Stimulated activated naive CD4-positive, alpha-beta T cell treated with Interleukin-2 at 50 U/mL for 16 hours (primary cell): Measurements from ENCODE around the gene TIPARP.
"Not testable (repeated sequence)": the region's sequence is repeated elsewhere in the genome, so short reads cannot be mapped to it uniquely, and the experiment has no call there.

ENCODE experiments used
- DNase-seq: peaks from one replicate; lab custom pipeline; 2025; lab: John Stamatoyannopoulos, UW

The TIPARP gene

DNA sequence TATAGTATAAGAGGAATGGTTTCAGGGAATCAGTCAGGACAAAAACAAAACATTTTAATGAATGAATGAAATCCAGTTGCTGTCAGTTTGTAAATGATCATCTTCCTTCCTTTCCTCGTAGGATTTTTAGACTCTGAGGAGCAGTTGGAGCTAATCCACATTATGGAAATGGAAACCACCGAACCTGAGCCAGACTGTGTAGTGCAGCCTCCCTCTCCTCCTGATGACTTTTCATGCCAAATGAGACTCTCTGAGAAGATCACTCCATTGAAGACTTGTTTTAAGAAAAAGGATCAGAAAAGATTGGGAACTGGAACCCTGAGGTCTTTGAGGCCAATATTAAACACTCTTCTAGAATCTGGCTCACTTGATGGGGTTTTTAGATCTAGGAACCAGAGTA is 3.1 kb downstream of the TIPARP start:
- DNase-seq, result no peak

DNA sequence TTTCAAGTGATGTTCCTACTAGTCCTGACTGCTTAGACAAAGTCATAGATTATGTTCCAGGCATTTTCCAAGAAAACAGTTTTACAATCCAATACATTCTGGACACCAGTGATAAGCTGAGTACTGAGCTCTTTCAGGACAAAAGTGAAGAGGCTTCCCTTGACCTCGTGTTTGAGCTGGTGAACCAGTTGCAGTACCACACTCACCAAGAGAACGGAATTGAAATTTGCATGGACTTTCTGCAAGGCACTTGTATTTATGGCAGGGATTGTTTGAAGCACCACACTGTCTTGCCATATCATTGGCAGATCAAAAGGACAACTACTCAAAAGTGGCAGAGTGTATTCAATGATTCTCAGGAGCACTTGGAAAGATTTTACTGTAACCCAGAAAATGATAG is 3.8 kb downstream of the TIPARP start:
- DNase-seq, result no peak

DNA sequence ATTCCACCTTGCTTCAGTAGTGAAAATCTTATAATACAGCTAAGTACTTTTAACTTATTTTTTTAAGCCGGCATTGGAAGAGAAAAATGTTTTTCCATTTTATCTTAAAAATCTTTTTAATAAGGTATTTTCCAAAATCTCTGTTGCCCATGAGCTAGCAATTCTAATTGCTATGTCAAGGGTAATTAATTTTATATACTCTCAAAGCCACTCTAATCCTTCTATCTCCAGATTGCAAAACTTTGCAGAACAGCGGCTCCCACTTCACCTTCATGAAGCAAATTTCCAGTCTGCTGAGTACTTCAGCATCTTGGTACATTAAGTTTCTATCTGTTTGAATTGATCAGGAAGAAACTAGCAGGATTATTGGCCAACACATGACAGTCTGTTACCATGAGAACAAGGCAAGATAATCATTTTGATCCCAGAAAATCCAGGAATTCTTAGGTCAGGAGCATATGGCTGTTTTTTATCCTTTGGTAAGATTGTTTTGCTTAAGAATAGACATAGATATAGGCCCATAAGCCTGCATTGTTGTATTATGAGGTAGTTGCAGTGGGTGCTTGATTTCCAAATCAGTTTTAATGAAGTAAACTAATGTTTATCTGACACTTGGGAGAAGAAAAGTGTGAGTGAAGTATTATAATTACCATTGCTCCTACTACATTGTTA is 6.0 kb downstream of the TIPARP start:
- no peak for DNase-seq

DNA sequence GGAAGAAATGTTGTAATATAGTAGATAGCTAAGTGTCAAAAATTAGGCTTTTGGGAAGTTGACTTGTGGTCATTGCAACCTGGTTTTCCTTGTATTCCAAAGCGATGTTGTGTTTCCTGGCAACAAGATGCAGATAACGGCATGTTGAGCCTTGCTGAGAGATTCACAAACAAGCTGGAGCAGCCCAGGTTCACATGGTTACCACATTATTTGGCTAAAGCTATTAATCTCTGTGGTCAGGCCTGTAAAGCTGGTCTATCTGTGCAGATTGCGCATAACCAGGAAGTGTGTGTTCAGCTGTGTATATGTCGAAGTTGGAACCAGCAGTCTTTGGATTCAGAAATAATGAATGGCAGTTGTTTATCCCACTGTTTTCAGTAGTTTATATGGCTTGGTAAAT is 6.6 kb downstream of the TIPARP start:
- no peak for DNase-seq

DNA sequence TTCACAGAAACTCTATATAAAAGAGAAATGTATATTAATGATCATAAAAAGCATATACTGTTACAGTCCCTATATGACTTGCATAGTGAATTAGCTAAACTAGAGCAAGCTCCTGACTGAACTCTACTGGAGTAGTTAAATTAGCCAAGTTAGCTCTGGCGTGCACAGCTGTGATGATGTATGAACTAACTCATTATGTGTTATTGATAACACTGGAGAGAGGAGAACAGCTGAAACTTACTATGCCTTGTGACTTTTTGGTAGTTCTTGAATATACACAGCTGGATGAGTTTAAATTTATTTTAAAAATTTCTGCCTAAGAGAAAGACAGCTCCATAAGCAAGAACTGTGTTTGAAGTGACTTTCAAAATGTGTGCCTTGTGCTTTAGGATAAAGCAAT is 8.1 kb downstream of the TIPARP start:
- DNase-seq, result no peak

DNA sequence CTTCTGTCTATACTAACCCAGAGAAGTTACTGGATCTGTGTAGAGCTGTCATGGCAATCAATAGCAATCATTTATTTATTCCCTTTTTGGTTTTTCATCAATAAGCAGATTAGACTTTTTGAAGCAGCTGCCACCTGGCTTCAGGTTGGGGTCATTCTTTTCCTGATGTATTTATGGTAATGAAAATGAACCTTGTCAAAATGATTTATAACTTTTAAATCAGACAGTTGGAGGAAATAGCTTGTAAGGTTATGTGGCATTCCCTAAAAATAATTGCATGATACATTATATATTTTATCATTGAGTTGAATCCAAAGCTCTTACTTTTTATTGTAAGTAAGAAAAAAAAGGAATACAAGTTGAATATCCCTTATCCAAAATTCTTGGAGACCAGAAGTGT is 8.6 kb downstream of the TIPARP start:
- DNase-seq, result no peak

DNA sequence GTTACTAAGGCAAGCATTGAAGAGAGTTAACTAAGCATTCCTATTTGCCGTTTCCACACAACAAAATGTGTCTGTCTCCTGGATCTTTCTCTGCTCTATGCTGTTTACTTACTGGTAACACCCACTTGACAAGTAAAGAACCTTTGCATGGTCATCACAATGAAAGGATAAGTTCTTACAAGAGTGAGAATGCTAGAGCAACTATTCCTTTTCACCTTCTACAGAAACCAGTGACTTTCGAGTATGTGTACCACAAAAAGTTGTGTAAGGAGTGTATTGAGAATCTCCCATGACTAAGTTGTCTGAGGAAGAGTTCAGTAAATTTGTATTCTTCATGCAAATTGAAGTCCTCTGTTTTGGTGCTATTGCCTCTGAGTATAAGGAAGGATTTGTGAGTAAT is 10.8 kb downstream of the TIPARP start:
- no peak for DNase-seq

DNA sequence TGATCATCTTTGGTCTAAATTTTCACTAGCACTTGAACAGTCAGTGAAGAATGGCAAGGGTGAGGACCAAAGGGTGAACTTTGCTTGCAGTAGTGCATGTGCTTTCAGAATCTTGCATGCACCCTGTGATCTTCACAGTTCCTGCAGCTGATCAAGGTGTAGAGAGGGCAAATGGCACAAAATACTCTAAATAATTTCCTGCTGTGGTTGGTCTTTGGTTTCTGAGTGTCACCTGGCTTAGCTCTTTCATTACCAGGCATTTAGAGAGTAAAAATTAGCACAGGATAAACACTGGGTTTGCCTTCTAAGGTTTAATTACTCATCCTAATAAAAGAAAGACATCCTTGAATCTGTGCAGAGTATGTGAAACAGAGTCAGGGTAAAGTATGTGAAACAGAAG is 11.4 kb downstream of the TIPARP start:
- no peak for DNase-seq

DNA sequence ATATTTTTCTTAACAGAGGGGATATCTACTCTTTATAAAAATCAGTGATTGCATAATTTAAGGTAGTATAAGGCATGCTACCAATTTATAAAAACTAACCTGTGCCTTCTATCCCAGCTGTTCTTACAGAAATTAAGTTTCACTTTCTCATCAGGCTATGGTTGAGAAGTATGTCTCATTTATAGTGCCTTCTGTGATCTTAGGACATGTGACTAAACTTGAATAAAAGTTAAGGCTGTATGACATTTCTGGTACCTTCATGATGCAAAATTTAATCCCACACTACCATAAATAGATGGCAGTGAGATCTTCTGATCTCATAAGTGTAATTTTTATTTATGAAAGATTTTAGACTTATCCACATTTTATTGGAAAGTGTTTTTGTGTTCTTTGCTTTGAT is 12.6 kb downstream of the TIPARP start:
- DNase-seq, result no peak

DNA sequence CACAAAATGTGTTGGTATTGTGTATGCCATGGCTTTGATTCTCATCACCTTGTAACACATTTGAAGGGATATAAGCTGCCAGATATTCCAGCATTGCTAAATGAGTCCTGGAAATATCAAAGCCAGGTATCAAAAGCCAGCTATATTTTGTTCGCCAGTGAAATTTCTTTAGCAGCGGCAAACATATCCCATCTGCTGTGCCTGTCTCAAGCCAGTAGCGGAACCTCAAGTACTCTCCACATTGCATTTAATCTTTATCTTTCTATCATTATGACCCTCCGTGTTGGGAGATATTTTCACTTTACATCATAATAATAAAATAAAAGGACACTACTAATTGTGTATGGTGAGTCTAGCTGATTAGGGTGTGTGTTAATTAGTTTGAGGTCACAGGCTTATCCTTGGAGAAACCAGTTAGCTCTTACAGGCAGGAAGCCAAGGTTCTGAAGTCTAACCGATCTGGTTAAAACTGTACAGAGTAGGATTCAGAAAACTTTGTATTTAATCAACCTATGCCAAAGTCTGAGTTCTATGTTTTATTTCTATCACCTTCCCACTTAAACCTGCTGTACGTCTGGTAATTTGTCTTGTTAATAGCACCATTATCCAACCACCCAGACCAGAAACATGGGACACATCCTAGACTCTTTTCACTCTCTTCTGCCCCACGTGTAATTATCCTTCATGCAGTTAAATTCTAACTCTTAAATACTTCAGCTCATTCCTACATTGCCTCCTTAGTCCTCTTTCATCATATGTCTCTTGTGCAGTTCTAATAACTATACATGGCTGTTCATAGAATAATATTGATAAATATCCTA is 14.5 kb downstream of the TIPARP start:
- DNase-seq, result no peak

DNA sequence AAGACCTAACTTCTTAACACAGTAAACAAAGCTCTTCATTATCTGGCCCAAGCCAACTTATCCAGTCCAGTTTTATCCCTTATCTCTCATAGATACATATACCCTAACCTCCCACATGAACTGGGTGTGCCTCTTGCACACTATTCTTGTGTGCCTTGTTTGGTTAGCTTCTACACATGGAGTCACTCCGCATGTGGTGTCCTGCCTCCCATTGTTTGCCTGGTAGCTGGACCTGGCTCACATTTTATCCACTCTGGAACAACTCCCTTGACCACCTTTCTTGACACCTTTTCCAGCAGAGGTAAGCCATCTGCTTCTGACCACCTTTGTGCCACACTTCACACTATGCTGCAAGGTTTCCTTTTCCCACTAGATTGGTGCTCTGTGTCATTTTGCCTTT is 15.2 kb downstream of the TIPARP start:
- no peak for DNase-seq

DNA sequence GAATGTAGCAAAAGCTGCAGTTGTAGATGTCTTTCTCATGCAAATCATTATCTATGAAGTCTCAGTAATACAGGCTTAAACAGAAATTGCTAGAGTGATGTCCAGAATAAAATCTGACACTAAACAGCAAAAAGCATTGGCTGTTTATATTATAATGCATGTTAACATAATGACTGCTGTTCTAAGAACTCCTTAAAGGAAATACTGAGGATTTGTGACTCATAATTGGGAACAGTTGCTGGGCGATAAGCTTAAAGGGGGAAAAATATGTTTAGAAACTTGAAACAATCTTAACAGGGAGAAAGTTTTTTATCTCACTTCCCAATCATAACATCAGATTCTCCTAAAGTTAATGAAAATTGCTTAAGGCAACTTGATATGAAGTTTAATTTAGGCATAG is 17.5 kb downstream of the TIPARP start:
- DNase-seq, result no peak

DNA sequence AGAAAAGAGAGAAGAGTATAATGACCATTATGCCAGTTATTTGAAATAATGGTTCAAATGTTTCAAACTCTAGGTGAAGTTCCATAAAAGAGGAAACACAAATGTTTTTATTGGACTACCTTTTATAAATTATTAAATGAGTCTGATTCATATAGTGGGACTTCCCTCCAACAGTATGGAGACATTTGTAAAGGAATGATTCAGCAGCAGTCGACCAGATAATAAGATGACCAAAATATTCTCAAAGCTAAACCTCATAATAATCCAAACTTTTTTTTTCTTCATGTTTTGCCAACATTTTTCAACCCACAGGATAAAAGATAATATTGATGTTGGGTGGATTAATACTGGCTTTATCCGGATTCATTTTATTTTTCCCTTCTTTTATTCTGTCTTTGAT is 18.8 kb downstream of the TIPARP start:
- DNase-seq, result no peak

DNA sequence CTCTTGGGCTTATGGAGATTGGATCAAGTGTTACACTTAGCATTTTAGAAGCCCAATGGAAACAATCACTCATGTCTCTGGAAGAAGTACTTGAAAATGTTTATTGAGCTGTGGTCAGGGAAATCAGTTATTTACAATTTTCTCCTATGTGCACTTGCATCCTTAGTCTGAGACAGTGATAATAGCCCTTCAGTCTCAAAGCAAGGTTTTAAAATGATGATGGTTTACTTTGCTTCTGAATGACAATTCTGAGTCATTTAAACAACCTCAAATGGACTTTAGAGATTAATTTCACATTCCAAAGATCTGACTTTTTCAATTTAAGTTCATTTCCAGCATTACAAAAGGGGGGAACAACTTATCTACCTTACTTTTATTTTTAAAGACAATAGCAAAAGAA is 20.1 kb downstream of the TIPARP start:
- no peak for DNase-seq

DNA sequence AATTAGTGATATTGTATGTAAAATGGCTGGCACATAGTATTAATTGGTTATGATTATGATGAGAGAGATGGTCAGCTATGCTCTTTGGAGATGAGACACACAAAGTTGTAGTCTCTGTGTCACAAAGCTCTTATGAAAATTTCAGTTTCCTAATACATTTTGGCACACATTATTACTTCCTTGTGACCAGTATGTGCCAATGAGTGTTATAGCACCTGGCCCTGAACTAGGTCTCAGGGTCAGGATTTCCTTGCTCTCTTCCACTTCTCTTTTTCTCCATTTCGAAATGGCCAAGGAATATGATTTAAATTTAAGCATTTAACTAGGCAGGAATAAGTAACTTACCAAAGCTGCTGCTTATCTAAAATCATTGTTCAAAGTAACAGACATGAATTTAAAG is 28.0 kb downstream of the TIPARP start:
- DNase-seq, result no peak

DNA sequence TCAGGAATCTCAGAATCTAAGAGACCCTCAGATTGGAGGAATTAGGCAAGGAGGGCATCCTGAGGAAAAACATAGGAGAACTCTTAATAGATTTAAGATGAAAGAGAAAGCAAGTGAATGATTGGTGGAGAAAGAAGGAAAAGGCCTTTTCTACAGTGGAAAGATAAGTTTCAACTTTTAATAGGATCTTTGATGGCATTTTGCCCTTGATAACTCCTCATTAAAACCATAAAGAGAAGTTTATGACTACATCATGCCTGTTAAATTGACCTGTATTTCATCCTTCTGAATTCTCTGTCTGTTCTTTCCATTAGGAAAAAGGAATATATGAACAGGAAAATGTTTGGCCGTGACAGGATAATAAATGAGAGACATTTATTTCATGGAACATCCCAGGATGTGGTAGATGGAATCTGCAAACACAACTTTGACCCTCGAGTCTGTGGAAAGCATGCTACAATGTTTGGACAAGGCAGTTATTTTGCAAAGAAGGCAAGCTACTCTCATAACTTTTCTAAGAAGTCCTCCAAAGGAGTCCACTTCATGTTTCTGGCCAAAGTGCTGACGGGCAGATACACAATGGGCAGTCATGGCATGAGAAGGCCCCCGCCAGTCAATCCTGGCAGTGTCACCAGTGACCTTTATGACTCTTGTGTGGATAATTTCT is 30.1 kb downstream of the TIPARP start:
- no peak for DNase-seq

DNA sequence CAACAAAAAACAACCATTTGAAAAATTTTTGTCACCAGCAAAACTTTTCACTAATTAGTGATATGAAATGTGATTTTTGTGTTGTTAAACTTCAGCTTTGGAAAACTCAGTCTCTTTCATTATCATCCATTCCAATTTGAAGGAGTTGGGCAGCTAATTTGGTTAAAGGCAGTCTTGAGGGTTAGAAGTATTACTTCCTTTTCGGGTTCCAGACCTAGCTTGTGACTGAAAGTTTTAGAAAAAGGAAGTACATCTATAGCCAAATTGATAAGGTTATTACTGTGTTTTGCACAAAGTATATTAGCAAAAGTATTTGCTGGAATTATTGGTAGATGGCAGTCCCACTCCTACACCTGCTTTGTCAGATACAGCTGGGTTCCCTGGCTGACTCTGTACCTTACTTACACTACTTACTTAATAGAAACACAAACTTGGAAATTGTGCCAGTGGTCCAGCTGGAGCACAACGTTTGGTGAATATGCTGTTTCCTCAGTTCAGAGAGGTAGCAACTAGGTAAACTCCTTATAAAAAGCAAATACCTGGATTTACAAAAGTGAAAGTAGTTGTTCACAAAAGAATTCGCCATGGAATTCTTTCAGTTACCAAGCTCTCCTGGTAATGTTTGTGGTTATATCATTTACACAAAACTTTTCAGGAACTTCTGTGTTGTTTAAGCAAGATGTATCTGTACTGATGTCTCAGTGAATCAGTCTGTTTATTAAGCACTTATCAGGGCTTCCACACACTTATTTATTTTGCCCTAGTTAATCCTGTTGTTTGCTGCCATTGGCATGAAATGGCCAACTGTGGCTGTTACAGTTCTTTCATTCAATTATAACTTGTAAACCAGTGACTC is 31.6 kb downstream of the TIPARP start:
- DNase-seq, result no peak

DNA sequence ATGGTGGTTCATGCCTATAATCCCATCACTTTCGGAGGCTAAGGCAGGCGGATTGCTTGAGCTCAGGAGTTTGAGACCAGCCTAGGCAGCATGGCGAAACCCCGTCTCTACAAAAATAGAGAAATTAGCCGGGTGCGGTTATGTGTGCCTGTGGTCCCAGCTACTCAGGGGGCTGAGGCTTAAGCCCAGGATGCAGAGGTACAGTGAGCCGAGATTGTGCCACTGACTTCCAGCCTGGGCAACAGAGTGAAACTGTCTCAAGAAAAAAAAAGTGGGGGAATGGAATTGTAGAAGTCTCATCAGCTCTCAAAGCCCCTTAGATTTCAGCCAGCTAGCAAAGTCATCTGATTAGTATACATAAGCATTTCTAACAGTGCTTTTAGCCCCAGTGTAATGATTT is 33.2 kb downstream of the TIPARP start:
- no peak for DNase-seq

DNA sequence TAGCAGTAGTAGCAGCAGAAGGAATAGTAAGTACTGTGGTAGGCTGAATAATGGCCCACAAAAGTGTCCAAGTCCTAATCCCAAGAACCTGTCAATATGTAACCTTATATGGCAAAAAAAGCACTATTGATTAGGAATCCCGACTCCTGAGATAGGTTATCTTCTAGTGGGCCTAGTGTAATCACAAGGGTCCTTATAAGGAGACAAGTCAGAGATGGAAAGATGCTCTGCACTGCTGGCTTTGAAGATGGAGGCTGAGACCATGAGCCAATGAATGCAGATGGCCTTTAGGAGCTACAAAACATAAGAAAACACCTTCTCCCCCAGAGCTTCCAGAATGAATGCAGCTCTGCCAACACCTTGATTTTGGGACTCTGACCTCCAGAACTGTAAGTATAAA is 36.0 kb downstream of the TIPARP start:
- no peak for DNase-seq

DNA sequence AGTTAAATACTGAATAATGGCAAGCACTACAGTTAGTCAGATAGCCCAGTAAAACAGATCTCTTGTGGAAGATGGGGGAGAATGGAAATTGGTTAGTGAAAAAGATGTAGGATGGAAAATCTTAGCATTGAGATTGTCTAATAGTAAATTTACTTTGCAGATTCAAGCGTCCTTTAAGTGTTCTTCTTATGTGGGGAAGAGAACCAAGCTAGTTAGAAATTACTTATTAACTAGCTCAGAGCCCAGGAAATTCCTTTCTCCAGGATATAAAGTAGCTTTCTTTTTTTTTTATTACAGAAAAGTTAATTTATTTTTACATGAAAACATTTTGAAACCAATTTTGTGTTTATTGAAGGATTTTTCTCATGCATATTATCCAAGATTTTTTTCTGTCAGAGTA is 36.7 kb downstream of the TIPARP start:
- DNase-seq, result no peak

DNA sequence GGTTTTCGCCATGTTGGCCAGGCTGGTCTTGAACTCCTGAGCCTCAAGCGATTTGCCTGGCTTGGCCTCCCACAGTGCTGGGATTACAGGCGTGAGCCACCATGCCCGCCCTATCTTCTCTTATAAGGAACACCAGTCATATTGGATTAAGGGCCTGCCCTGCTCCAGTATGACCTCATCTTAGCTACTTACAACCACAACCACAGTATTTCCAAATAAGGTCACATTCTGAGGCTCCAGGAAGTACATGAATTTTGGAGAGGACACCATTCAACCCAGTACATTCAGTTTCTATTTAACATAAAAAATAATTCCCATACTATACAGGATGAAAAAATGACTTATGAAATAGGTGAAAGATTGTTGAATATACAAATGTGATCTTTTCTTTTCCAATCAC is 37.6 kb downstream of the TIPARP start:
- DNase-seq, result not testable (repeated sequence)

DNA sequence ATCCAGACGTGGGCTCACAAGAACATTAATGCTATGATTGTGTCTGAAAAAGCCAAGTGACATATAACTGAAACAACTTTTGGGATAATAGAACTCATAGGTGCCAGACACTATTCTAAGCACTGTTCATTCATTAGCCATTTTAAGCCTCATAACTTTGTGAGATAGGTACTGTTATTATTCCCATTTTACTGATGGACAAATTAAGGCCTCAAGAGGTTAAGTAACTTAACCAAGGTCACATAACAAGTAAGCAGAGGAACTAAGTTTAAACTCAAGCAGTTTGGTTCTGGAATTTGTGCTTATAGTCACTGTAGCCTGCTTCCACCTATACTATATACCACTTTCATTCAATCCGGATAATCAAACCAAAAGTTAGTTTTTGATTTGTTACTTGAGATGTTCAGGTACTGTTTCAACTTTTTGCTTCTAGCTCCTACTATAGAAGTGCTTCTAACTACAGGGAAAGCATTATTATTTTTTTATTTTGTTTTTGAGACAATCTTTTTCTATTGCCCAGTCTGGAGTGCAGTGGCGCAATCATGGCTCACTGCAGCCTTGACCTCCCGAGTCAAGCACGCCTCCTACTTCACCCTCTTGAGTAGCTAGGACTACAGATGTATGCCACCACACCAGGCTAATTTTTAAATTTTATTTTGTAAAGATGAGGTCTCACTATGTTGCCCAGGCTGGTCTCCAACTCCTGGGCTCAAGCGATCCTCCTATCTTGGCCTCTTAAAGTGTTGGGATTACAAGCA is 41.9 kb downstream of the TIPARP start:
- DNase-seq, result no peak
